Activated naive CD4-positive, alpha-beta T cell treated with anti-CD3 and anti-CD28 coated beads, Interleukin-2, amount 50 U/mL, for 16 hours (primary cell): Measurements from ENCODE around the gene APOH.
"Not testable (repeated sequence)": the region's sequence is repeated elsewhere in the genome, so short reads cannot be mapped to it uniquely, and the experiment has no call there.

Experiments used
- DNase-seq: peaks from one replicate; pipeline ENCODE4 v3.0.0-alpha.2; 2020

Gene APOH

GRCh38 chr17:66228887-66229782 is at the start of gene APOH:
Gene APOH (minus strand): TSS chr17:66229415. CDS start chr17:66229379, 36 bp downstream.
- DNase-seq = no peak

DNA sequence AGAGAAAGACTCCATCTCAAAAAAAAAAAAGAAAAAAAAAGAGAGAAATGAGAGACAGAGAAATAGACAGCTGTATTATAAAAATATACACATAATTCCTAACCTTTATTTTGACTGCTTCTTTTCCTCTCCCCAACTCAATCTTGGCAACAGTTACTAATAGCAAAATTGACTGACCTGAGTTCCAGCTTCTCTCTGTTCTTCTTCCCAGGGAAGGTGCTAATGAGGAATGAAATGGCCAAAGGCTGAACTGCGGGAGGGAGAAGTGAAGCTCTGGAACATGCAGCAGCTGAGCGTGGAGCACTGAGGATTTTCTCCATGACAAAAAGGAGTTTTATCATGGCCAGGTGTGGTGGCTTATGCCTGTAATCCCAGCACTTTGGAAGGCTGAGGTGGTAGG is 48.0 kb upstream of the APOH start:
- DNase-seq = no peak

DNA sequence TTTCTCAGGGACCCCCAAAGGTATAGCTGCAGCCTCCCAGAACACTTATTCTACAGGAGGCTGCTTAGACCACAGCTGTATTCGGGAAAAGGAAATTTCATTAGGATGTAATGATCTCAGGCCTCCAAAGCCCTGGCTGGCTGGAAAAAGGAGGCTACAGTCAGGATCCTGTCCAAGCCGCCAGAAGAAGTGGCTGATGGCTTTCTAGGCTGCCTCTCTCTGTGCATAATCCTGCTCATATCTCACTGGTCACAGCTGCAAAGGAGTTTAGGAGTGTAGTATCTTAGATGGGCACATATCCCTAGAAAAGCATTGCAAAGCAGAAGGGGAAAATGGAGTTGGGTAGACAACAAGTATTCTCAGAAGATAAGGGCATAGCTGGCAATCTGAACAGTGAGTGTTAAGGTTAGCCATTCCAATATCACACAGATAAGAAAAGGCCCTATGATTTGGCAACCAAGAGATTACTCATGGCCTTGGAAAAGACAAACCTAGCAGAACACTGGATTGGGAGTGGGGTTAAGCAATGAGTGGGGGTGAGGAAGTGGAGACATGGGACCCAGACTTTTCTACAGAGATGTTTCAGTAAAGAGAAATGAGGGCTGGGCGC is 47.2 kb upstream of the APOH start:
- no peak for DNase-seq

DNA sequence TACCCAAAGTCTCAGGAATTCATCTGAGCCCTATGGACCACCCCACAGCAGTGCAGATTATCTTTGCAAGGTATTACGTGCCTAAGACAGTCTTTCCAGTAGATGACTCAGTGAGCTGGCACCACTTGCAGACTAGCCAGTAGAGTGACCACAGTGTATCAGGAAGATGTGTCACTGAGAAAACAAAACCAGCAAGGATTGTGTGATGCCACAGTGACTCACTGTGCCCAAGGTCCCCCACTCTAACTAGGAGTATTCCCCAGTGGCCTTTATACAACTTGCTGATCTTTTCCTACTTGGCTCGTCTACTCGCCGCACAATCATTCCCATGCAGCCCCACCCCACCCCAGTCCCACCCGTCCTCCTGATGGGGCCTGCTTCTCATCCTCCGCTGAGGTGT is 46.4 kb upstream of the APOH start:
- DNase-seq = no peak

DNA sequence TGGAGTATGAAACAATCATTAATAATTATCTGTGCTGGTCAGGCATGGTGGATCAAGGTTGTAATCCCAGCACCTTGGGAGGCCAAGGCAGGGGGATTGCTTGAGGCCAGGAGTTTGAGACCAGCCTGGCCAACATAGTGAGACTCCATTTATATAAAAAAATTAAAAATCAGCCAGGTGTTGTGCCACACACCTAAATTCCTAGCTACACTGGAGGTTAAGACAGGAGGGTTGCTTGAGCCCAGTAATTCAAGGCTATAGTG is 44.3 kb upstream of the APOH start:
- no peak for DNase-seq

DNA sequence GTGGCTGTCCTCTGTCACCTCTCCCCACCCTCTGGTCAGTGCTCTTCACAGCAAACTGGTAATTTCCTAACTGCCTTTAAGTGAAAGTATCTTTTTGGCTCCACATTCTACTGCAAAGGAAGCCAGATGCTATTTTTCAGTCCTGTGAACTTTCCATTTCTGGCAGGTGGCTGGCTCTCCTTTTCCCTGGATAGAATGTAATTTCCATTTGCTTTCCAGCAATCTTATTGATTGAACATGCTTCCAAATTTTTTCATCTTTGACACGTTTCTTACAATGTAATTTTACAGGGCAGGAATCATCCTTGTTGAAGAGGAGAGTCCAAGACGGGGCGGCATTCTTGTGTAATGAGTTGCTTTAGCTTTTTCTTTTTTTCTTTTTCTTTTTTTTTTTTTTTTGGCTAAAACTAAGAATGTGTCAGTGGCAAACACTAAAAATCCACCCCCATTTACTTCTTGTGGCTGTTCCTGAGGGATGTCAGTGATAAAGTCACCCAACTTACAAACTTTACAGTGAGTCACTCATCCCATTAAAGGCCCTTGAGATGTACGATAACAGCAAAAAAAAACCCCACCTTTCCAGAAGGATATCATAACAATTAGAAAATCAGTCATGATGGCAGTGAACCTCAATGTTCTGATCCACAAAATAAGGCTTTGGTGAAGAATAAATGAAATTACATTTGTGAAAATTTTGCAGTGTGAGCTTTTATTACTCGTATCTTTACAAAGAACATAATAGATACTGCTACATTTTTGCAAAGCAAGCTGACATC is 43.8 kb upstream of the APOH start:
- DNase-seq = no peak

DNA sequence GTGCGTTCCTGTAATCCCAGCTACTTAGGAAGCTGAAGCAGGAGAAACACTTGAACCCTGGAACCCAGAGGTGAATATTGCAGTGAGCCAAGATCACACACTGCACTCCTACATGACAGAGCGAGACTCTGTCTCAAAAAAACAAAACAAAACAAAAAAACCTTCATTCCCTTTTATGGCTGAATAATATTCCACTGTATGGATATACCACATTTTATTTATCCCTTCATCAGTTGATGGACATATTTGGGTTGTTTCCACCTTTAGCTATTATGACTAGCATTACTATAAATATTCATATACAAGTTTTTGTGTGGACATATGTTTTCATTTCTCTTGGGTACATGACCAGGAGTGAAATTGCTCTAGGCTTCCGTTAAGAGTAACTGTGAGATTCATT is 42.3 kb upstream of the APOH start:
- no peak for DNase-seq

- DNase-seq = no peak
Observed at GRCh38 chr17:66270106-66270505, 40.9 kb upstream of the APOH start.

DNA sequence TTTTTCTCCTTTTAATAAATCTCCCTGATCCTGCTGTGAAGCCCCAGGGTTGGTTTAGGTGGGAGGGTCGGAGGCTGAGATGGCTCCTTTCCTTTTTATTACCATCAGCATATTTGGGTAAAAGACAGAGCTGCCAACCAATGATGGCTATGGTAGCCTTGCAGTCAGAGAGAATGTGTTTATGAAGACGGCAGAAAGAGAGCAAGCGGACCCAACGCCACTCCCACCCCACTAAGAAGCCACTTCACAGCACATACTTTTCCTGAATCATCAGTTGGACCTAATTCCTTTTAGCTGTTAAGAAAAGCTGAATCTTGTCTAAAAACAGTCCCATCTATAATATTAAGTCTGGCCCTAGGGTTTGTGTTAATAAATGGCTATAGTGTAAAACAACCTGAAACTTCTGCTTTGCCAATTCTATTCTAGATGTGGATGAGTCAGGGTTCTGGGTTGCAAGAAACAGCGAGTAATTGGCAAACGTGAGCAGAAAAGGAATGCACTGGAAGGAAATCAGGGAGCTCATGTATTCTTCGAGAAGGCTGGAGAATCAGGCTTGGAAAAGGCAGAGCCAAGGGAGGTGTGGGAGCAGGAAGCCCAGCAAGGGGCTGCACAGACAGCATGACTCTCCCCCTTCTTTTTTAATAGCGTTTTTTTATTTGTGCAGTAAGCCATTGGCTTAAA is 39.2 kb upstream of the APOH start:
- no peak for DNase-seq

DNA sequence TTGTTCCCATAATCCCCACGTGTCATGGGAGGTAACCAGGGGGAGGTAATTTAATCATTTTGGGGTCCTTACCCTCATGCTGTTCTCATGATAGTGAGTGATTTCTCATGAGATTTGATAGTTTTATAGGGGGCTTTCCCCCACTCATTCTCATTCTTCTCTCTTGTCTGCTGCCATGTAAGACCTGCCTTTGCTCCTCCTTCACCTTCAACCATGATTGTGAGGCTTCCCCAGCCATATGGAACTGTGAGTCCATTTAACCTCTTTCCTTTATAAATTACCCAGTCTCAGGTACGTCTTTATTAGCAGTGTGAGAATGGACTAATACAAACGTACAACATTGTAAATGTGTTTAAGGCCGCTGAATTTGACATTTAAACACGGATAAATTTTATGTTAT is 35.5 kb upstream of the APOH start:
- no peak for DNase-seq

DNA sequence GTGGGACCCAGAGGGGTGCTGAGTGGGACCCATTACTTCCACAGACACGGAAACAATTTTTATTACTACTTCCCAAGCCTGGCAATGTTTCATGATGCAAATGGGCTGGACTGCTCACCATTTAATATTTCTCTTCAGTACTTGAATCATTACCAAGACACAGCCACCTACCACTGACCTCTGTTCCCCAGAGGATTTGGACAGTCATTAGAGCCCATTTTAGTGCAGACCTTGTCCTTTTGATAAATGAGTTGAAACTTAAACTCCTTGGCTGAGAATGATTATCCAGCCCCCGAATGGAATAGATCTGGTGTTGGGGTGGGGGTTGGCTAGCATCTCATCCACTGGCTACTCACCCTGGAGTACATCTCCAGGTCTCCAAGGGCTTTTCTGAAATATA is 33.6 kb upstream of the APOH start:
- DNase-seq = no peak

- no peak for DNase-seq
Observed at GRCh38 chr17:66260688-66261087, 31.5 kb upstream of the APOH start.

DNA sequence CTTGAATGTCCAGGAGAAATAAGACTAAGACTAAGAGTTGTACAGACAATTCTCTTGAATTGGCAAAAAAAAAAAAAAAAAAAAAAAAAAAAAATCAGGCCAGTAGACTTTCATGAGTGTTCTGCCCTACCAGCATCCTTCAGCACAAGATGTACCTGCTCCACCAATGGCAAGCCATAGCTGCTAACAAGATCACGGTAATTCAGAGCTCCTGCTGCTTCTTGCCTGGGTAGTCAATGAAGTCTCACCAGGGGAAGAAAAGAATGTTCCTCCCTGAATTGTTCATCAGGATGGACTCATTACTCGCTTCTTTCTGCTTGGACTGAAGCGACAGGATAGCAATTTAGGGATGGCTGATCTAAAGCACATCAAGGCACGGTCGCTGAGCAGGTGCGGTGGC is 31.1 kb upstream of the APOH start:
- DNase-seq = no peak

- DNase-seq = peak; percentile 14
Observed at GRCh38 chr17:66255527-66255971, 26.3 kb upstream of the APOH start.

DNA sequence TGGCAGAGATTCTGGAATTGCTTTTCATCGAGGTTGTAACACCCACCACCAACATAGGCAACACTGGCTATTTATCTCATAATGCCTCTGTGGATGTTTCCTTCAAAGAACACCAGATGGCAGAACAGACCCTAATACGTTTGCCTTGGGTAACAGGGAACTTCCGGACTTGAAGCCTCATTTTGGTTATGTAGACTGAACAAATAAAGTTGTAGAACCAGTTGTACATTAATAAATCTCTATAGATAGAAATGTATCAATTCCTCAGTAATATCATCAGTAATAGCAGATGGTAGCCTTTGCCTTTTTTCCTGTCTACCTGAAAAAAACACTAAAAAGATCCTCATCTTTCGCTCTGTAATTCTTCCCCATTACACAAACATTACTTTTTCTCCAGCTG is 25.9 kb upstream of the APOH start:
- peak; percentile 11 for DNase-seq

DNA sequence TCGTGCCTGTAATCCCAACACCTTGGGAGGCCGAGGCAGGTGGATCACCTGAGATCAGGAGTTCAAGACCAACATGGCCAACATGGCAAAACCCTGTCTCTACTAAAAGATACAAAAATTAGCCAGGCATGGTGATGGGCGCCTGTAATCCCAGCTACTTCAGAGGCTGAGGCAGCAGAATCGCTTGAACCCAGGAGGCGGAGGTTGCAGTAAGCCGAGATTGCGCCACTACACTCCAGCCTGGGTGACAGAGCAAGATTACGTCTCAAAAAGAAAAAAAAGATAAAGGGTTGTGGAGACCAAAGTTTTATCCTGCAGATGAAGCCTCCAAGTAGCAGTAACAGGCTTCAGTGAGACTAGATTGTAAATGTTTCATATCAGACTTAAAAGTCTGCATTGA is 24.2 kb upstream of the APOH start:
- not testable (repeated sequence) for DNase-seq

DNA sequence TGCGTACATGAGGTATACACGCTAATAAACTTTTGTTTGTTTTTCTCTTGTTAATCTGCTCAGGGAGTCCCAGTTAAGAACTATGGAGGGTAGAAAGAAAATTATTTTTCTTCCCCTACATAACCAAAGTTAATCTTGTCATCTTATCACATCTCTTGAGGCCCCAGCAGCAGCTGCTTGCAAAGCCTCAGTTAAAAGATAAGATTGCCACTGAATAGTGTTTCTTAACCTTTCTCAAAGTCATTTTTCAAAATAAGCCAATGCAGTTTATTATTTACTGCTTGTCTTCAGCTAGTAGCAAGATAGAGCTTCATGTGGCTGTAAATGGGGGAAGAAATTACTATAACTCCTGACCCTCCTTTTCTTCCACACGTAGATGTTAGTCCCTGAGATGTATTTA is 21.5 kb upstream of the APOH start:
- DNase-seq = no peak

DNA sequence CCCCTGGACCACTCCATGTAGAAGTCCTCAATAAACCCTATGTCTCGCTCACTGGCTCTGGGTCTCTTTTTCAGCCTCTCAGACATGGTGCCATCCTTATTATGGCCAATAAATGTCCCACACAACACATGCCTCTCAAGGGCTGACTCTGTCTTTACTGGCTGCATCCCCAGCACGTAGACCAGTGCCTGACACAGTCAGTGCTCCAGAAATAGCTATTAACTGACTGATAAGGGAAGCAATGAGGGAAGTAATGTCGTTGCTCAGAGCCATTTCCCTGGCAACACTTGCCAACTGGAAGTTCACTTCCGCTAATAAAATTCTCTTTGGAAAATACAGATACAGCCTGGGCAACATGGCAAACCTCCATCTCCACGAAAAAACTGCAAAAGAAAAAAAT is 19.1 kb upstream of the APOH start:
- no peak for DNase-seq

DNA sequence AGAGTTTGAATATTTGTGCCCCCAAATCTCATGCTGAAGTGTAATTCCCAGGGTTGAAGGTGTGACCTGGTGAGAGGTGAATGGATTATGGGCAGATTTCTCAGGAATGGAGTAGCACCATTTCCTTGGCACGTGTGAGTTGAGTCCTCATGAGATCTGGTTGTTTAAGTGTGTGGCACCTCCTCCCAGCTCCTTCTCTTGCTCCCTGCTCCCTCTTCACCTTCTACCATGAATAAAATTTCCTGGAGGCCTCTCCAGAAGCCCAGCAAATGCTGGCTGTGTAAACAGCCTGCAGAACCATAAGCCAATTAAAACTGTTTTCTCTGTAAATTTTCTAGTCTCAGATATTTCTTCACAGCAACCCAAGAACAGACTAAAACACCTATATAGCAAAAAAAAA is 12.6 kb upstream of the APOH start:
- no peak for DNase-seq

DNA sequence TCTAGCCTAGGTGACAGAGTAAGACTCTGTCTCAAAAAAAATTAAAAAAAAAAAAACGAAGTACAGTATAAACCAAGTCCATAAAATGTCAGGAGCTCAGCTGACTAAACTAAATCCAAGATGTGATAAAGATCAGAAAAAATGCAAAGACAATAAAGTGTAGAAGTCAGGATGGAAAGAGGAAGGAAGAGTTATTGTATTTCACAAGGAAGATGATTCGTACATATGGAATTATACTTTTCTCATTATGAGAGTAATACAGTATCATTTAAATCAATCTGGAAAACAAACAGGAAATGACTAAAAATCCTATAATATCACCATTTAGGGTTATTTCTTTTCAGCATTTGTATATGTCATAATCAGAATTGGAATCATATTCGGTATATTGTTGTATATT is 11.4 kb upstream of the APOH start:
- no peak for DNase-seq

GRCh38 chr17:66240013-66240412 is 10.8 kb upstream of the APOH start:
- no peak for DNase-seq

GRCh38 chr17:66235377-66235994 is 6.3 kb upstream of the APOH start:
- no peak for DNase-seq

DNA sequence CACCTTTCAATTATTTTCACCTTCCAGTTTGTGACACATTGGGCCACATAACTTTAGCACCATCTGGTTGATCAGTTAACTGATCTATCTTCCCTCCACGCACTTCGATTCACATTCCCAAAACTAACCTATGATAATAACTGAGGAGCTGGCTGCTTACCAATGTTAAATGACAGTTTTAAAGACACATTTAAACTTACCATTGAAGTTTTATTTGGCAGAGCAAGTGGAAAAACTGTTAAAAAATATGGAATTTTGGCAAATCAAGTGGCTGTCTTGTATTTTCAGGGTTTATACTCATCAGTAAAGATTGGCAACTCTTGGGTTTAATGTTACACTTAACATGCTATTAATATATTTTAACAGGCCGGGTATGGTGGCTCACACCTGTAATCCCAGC is 5.4 kb upstream of the APOH start:
- no peak for DNase-seq
